HG03108 (cell line): ENCODE data around the gene RNF220.

Experiments
- ATAC-seq: cut with Tn5 transposase; IDR thresholded peaks from one replicate; pipeline ENCODE4 v1.9.1; 2021; ENCODE audit warnings: moderate library complexity; ENCODE audit not compliant: unreplicated experiment

Gene RNF220

DNA sequence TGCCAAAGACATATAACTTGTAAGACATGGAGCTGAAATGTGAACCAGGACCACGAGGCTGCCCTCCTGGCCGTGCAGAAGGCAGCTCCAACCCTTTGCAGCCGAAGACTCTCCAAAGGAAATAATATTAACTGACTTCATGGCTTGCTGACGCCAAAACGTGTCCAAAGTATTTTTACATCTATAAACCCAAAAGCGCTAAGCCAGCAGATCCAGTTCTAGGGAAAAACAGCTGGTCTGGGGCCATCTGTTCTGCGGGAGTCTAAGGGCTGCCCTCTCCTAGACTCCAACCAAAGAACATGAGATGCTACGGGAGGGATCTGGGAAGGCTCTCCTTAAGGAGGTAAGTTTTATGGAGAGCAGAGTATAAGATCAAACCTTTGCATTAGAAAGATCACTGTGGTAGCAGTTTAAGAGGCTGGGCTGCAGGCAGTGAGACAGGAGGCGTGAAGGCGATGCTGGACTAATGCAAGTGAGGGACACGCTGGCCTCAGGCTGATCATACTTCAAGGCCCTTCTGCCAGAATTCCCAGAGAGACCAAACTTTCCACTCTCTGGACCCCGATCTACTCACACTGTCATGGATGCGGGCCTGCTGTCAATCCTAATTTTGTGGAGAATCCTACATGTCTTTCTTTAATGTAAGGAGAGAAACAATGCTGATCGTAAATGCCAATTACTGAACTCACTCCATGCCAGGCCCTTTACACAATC is 268.1 kb downstream of the RNF220 start:
- no peak for ATAC-seq

DNA sequence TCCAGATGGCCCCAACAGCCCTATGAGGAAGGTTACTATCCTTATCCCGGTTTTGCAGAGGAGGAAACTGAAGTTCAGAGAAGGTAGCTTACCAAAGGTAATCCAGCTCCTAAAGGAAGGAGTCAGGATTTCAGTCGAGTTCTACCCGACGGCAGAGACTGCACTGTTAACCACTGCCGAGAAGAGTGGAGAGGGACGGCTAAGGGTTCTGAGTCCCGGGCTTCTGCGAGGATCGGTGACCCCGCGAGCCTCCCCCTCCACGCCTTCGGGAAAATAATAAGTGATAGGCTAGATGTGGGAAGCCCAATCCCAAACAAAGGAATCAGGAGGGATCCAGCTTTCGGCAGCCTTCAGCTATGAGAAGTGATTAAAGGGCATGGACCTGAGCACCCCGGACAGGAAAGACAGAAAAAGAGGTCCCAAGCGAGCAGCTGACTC is 268.6 kb downstream of the RNF220 start:
- ATAC-seq: no peak

DNA sequence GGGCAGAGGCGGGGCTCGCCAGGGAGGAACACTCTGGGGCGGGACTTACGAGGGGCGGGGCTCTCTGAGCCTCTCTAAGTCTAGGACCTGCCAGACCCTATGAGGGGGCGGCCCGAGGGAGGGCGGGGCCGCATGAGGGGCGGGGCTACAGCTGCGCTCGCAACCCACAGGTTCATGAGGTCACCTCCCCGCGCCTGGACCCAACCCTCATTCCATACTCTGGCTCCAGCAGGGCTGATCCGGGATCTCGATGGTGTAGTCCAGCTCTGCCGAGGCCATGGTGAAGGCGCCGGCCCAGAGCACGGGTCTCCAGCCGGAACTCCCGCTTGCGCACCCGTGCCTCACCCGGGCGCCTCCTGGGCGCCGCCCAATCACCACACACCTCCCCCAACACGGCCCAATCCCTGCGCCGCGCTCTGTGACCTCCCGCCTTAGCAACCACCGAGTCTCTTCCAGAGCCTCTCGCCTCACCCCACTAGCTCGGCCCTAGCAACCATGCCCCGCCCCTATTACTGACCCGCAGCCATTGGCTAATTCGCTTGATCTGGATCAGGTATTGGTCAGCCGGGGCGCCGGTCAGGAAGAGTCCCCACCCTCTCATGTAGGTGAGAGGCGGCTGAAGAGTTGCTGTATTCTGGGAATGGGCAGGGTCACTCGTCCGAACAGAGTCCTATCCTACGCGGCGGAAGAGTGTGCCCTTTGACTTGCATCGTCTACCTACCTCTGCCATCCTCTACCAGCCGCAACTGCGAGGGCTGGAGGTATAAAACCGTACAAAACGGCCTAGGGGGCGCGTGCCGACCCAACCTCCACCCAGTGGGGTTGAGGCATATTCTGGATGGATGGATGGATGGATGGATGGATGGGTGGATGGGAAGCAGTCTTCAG is 269.3 kb downstream of the RNF220 start, which contains the start of the genes ARMH1 and TMEM53:
ARMH1 (plus strand) TSS at position 602 of the 888 bp plus-strand sequence. CDS start 14,984 bp downstream, outside the sequence.
TMEM53 (minus strand) TSS at position 369 of the 888 bp plus-strand sequence; CDS start at position 279, 90 bp downstream.
- peak; percentile 88 for ATAC-seq

DNA sequence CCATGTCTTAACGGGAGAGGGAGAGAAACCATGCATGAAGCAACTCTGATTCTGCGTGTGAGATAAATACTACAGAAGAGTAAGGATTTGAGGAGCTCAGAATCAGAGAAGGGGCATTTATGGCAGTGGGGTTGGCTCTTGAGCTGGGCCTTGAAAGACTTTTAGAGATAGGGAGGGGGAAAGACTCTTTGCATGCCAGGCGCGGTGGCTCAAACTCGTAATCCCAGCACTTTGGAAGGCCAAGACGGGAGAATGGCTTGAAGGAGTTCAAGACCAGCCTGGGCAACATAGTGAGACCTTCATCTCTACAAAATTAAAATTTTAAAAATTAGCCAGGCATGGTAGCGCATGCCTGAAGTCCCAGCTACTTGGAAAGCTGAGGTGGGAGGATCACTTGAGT is 270.1 kb downstream of the RNF220 start:
- ATAC-seq: no peak

GRCh38 chr1:44676484-44677200 is 271.6 kb downstream of the RNF220 start:
- no peak for ATAC-seq

- no peak for ATAC-seq
Measured at GRCh38 chr1:44677201-44677766, 272.2 kb downstream of the RNF220 start.

GRCh38 chr1:44678120-44678519 is 273.1 kb downstream of the RNF220 start:
- ATAC-seq: no peak

DNA sequence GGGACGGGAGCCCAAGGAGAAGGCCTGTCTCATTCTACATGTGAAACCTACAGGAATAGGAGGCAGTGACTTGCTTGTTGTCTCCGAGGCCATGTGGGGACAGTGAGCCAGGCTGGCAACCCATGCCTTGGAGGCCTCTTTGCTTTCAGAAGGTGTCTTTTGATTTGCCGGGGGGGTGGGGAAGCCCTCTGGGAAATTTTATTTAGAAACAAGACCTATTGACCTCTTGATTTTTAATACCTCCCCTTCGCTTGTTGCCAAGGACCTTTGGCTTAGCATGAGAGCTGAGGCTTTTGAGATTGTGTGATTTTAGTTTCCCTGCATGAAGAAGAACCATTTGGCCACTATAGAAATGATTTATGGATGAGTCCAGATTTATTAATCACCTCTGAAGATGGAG is 273.6 kb downstream of the RNF220 start:
- no peak for ATAC-seq

- no peak for ATAC-seq
Measured at GRCh38 chr1:44679468-44679867, 274.4 kb downstream of the RNF220 start.

GRCh38 chr1:44681905-44682882 is 277.1 kb downstream of the RNF220 start:
- ATAC-seq: no peak

DNA sequence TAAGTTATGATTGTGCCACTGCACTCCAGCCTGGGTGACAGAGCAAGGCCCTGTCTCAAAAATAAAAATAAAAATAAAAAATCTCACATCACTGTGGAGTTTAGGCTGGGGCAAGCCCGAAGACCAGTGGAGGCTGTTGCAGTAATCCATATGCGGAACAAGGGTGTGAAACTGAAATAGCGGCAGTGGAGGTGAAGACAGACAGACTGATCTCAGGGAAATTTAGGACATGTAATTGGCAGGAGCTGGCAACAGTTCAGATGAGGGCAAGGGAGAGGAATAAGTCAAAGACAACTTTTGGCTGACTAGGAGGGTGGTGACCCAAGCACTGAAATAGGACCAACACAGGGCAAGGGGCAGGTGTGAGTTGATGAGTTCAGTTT is 277.8 kb downstream of the RNF220 start:
- no peak for ATAC-seq

DNA sequence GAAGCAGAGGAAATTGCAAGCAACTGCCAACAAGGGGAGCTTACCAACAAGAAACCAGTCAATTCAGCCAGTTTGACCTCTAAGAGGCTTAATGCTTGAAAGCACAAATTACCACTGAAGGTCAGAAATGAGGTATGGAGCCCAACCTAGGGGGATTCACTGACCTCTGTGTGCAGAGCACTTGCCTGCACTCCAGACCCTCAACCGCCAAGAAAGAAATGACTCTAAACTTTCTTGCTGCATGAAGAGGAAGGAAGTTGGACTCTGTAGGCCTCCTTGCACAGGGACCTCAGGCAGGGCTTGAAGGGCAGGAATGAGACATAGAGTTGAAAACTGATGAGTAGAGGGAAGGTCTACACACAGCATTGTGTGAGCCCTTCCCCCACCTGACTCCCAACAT is 279.5 kb downstream of the RNF220 start:
- ATAC-seq: peak; percentile 87

DNA sequence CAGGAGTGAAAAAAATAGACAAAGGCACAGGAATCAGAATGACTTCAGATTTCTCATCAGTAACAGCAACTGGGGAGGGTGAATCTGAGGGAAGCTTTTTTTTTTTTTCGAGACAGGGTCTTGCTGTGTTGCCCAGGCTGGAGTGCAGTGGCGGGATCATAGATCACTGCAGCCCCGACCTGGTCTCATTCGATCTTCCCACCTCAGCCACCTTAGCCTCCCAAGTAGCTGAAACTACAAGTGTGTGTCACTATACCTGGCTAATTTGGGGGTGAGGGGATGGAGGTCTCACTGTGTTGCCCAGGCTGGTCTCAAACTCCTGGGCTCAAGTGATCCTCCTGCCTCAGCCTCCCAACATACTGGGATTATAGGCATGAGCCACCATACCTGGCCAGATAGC is 280.2 kb downstream of the RNF220 start:
- ATAC-seq: no peak

DNA sequence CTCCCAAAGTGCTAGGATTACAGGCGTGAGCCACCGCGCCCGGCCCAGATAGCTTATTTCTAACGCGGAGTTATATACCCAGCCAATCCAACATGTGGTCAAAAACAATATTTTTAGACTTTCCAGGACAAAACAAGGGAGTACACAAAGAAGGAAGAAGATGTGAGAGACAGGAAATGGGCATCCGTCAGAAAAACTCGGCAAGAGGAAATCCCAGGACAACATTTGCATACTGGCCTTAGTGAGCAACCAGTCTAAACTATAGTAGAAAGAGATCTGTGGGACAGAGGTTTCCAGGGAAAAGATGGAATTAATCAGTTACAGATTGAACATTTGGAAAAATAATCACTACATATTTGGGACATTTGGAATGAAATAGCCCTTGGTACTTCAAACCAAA is 280.8 kb downstream of the RNF220 start:
- ATAC-seq: no peak

- no peak for ATAC-seq
Measured at GRCh38 chr1:44688760-44689446, 283.8 kb downstream of the RNF220 start.

DNA sequence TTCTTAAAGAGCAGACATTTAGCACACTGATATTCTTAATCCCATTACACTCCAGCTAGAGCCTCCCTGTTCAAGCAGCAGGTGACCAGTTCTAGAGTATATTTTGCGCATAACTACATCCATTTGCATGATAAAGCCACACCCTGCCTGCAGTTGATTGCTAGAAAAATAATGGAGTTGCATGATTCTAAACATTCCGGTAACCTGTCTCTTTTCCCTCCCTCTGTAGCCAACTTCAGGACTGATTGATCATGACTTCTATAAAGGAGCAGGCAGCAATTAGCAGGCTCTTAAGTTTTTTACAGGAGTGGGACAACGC is 284.4 kb downstream of the RNF220 start:
- no peak for ATAC-seq

DNA sequence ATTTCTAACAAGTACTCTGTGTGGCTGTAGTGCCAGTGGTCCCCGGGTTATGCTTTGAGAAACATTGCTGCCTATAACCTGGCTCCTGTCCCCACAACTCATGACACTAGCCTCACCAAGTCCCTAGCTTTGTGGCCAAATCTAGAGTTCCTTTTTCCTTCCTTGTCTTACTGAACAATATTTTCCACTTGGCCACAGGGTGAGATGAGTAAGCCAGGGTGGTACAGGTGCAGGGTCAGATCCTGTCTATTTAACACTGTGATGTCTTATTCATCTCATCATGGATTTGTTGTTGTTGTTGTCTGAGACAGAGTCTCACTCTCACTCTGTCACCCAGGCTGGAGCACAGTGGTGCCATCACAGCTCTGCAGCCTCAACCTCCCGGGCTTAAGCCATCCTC is 288.1 kb downstream of the RNF220 start:
- no peak for ATAC-seq

- no peak for ATAC-seq
Measured at GRCh38 chr1:44693900-44694299, 288.8 kb downstream of the RNF220 start.

DNA sequence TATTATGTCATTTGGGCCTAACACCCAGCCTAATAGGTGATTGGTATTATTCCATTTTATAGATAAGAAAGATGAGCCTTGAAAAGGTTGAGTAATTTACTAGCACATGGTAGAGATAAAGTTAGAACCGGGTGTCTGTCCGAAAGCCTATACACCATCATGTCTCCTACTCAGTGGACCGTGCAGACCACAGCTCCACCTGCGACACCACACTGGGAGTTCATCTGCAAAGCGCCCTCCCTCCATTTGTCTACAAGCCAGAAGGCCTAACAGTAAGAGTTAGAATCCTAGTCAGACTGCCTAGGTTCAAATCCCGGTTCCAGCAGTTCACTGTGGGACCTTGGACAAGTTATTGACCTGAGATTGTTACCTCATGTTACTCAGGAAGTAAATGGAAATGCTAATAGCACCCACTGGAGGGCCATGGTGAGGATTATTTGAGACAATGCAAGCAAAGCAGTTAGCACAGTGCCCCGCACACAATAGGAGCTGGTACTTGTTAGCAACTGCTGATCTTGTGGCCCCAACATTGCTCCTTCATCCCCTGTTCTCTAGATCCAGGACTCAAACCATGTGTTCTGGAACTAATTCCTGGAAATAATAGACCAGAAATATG is 289.9 kb downstream of the RNF220 start:
- peak; percentile 67 for ATAC-seq
